Loucy (cell line): ENCODE measurements around the gene ARHGAP10.

Experiments
- H2AFZ ChIP-seq: fragments of 200-600 bp; sonication (generic); 2 replicates; pipeline ENCODE4 v1.6.0; 2016; ENCODE audit warnings: antibody characterized with exemption, mild to moderate bottlenecking, low read length, moderate library complexity
- H3F3A ChIP-seq: fragments of 200-600 bp; 2 replicates; pipeline ENCODE4 v1.6.0; 2016; ENCODE audit warnings: antibody characterized with exemption, low read depth, mild to moderate bottlenecking
- H3K27me3 ChIP-seq: fragments of 200-600 bp; sonication (generic); 2 replicates; pipeline ENCODE4 v1.6.1; 2014; ENCODE audit warnings: low read length, mild to moderate bottlenecking; ENCODE audit not compliant: insufficient read depth, poor library complexity, severe bottlenecking
- H3K36me3 ChIP-seq: fragments of 200-600 bp; sonication (generic); 2 replicates; pipeline ENCODE4 v1.6.1; 2016; ENCODE audit warnings: low read length; ENCODE audit not compliant: insufficient read depth
- H3K4me1 ChIP-seq: fragments of 200-600 bp; sonication (generic); 2 replicates; pipeline ENCODE4 v1.5.1; 2014; ENCODE audit warnings: low read length, mild to moderate bottlenecking; ENCODE audit not compliant: insufficient read depth, poor library complexity, severe bottlenecking
- H3K4me2 ChIP-seq: fragments of 200-600 bp; sonication (generic); 2 replicates; pipeline ENCODE4 v1.6.0; 2014; ENCODE audit warnings: antibody characterized with exemption, low read length, low read depth, mild to moderate bottlenecking; ENCODE audit not compliant: poor library complexity, severe bottlenecking
- H3K4me3 ChIP-seq: fragments of 200-600 bp; sonication (generic); 2 replicates; pipeline ENCODE4 v1.5.1; 2014; ENCODE audit warnings: low read length, mild to moderate bottlenecking, mixed read lengths; ENCODE audit not compliant: poor library complexity, severe bottlenecking
- H3K79me2 ChIP-seq: fragments of 200-600 bp; sonication (generic); 2 replicates; pipeline ENCODE4 v1.6.1; 2014; ENCODE audit warnings: low read length; ENCODE audit not compliant: insufficient read depth
- H3K9ac ChIP-seq: fragments of 200-600 bp; sonication (generic); 2 replicates; pipeline ENCODE4 v1.6.0; 2014; ENCODE audit warnings: mild to moderate bottlenecking, low read depth, low read length, moderate library complexity; ENCODE audit not compliant: poor library complexity, severe bottlenecking
- H3K9me2 ChIP-seq: fragments of 200-600 bp; sonication (generic); replicated peaks from 2 replicates; pipeline ENCODE4 v1.6.1; 2016; ENCODE audit warnings: low read depth, low read length, mixed read lengths
- H3K9me3 ChIP-seq: fragments of 200-600 bp; sonication (generic); 2 replicates; pipeline ENCODE4 v1.6.1; 2014; ENCODE audit warnings: mild to moderate bottlenecking, antibody characterized with exemption, low read length, low read depth; ENCODE audit not compliant: insufficient read depth
- H4K20me1 ChIP-seq: fragments of 200-600 bp; sonication (generic); 2 replicates; pipeline ENCODE4 v1.6.0; 2014; ENCODE audit warnings: antibody characterized with exemption, low read length, mild to moderate bottlenecking; ENCODE audit not compliant: insufficient read depth, poor library complexity, severe bottlenecking
- CTCF ChIP-seq: fragments of 200-600 bp; sonication (generic); conservative IDR thresholded peaks from 2 replicates; pipeline ENCODE4 v1.5.1; 2014; ENCODE audit warnings: mild to moderate bottlenecking, antibody characterized with exemption, low read length
- EZH2phosphoT487 ChIP-seq: fragments of 200-600 bp; IDR thresholded peaks from 2 replicates; pipeline ENCODE4 v1.6.1; 2018; ENCODE audit warnings: antibody characterized with exemption, mild to moderate bottlenecking, moderate library complexity, borderline replicate concordance

ARHGAP10 gene

GRCh38 chr4:147968641-147969040, 236.8 kb downstream of the ARHGAP10 start:
- no peaks in the 10 kb centered on the region for H3K4me1 ChIP-seq
- H2AFZ ChIP-seq, result no peak overlapping the region
- no peaks in the 10 kb centered on the region for H3F3A ChIP-seq
- H3K79me2 ChIP-seq, result no peaks in the 10 kb centered on the region
- H4K20me1 ChIP-seq, result no peaks in the 10 kb centered on the region
- TF ChIP-seq EZH2phosphoT487, result no peak
- no peak for TF ChIP-seq CTCF
- no peak overlapping the region for H3K4me2 ChIP-seq
- H3K4me3 ChIP-seq, result no peak overlapping the region
- H3K27me3 ChIP-seq, result no peaks in the 10 kb centered on the region
- H3K9me2 ChIP-seq, result no peaks in the 10 kb centered on the region
- H3K9ac ChIP-seq, result no peak overlapping the region
- no peaks in the 10 kb centered on the region for H3K9me3 ChIP-seq
- H3K36me3 ChIP-seq, result peaks cover 6% of the 10 kb centered on the region; the same call in 1 of the 2 replicates

GRCh38 chr4:147969573-147970385, 237.9 kb downstream of the ARHGAP10 start:
- Histone ChIP-seq H3K4me1 (no peaks in the 10 kb centered on the region), H3K4me2 (no peak overlapping the region), H3K9me2 (no peaks in the 10 kb centered on the region), H3K79me2 (no peaks in the 10 kb centered on the region), H2AFZ (no peak overlapping the region), H3K36me3 (0 out of 2 replicates have a peak, but pooled peaks cover 6% of the 10 kb centered on the region), H3K4me3 (no peak overlapping the region), H3K9me3 (no peaks in the 10 kb centered on the region), H3K9ac (no peak overlapping the region), H4K20me1 (no peaks in the 10 kb centered on the region), H3K27me3 (no peaks in the 10 kb centered on the region), H3F3A (no peaks in the 10 kb centered on the region)
- TF ChIP-seq CTCF (no peak), EZH2phosphoT487 (no peak)

- TF ChIP-seq CTCF, result no peak
- TF ChIP-seq EZH2phosphoT487, result no peak
- Histone ChIP-seq H3K4me1 (no peaks in the 10 kb centered on the region), H3K36me3 (peaks cover 6% of the 10 kb centered on the region; the same call in 1 of the 2 replicates), H3K9me3 (no peaks in the 10 kb centered on the region), H2AFZ (no peak overlapping the region), H3K27me3 (no peaks in the 10 kb centered on the region), H3K9ac (no peak overlapping the region), H3F3A (no peaks in the 10 kb centered on the region), H4K20me1 (no peaks in the 10 kb centered on the region), H3K9me2 (no peaks in the 10 kb centered on the region), H3K79me2 (no peaks in the 10 kb centered on the region), H3K4me2 (no peak overlapping the region), H3K4me3 (no peak overlapping the region)
Measured at GRCh38 chr4:147971116-147971515, 239.2 kb downstream of the ARHGAP10 start.
